MM.1S (cell line): Measurements from ENCODE around the gene ANGEL1.

Experiments used
- CTCF ChIP-seq: fragments of 300-600 bp; sonication (generic); IDR thresholded peaks from 2 replicates; pipeline ENCODE4 v1.5.1; 2016; ENCODE audit warnings: antibody characterized with exemption, low read length, mixed read lengths
- EZH2 ChIP-seq: fragments of 300-600 bp; sonication (generic); optimal IDR thresholded peaks from 2 replicates; pipeline ENCODE3; 2017; ENCODE audit warnings: low read depth, mild to moderate bottlenecking, antibody characterized with exemption, low read length, mixed read lengths
- EZH2phosphoT487 ChIP-seq: fragments of 300-600 bp; sonication (generic); IDR thresholded peaks from 2 replicates; pipeline ENCODE4 v1.6.1; 2018; ENCODE audit warnings: antibody characterized with exemption, low read length

DNA sequence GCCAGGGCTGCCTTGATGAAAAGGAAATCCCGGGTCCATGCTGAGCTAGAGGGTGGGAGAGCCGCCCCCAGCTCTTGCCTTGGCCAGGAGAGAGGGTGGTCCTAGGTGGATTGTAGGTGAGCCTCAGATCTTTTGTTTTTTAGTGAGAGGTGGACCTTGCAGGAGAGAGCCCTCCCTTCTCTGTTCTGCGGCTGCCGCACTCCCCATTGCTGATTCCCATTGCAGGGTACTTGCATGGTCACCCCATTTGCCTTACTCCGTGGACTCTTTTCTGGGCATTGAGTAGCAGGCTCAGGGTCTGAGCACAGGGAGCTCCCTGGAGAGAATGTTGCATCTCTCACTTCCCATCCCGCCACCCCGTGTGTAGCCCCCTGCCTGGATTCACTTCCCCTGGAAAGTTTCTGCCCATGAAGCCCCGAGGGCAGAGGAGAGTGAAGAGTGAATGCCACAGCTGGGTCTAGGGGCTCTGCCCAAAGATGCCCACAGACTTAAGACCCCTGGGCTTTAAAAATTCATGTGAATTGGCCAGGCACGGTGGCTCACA is 41.2 kb downstream of the ANGEL1 start:
- TF ChIP-seq CTCF (no peak), EZH2 (no peak), EZH2phosphoT487 (no peak)
